ENCODE results near the gene CMSS1. TPM values are rescaled to one million over a fixed set of nuclear protein-coding genes. Genes with fewer than 3 reads are reported as not detected.

The CMSS1 gene
- total and polyA plus RNA-seq, 2 donors (not counting 1 experiment from before 2014, with no cell fraction given), result 7.3 to 22.8 TPM

DNA sequence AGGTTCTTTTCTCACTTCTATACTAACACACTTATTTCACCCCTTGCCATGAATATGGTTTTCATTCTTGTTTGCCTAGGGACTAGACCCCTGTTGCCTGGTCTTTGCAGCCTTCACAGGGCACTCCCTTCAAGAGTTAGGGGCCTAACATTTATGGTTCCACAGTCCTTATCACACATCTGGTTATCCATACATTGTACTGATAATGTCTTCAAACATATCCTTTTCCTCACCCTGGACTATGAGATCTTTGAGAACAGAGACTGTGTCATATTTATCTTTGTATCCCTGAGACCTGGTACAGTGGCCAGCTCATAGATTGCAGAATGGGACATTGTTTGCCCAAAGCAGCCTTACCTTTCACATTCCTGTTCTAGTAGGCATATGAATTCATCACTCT is 106.2 kb downstream of the CMSS1 start:
- H3K4me1 ChIP-seq (ENCODE audit: control insufficient read depth in 2 of 2, insufficient read depth in 2 of 2, low read length in 2 of 2), result peaks cover 4 to 7% of the 10 kb centered on the region in 2 donors
- H3K27me3 ChIP-seq (replicated peaks in 1 of 4; ENCODE audit: control extremely low read depth in 1 of 4, control insufficient read depth in 3 of 4, insufficient read depth in 4 of 4, low read length in 3 of 4), result no peaks in the 10 kb centered on the region
- no peak overlapping the region for H3K4me3 ChIP-seq (ENCODE audit: control extremely low read depth in 1 of 5, extremely low read depth in 1 of 5, insufficient read depth in 1 of 5, low read depth in 2 of 5, low read length in 4 of 5)
- H3K9ac ChIP-seq (ENCODE audit: low read length), result no peak overlapping the region
- ATAC-seq (ENCODE audit: low read depth), result no peak
- intact Hi-C loops (cut with micrococcal nuclease), result no loop called here
- H2AFZ ChIP-seq (ENCODE audit: insufficient read depth, low read depth, low read length, poor library complexity, severe bottlenecking), result no peak overlapping the region
- no peaks in the 10 kb centered on the region for H3K27me3 Mint-ChIP-seq
- no peak overlapping the region for H3K27ac Mint-ChIP-seq
- H3K4me3 Mint-ChIP-seq, result no peak overlapping the region
- DNase-seq, result no peak
- H3K4me1 Mint-ChIP-seq, result peaks cover 13% of the 10 kb centered on the region
- no peaks in the 10 kb centered on the region for H3K9me3 Mint-ChIP-seq (ENCODE audit: insufficient read depth)
- no peaks in the 10 kb centered on the region for H3K9me3 ChIP-seq (ENCODE audit: control extremely low read depth in 1 of 3, control insufficient read depth in 2 of 3, insufficient read depth in 1 of 3, low read length in 2 of 3)
- POLR2A ChIA-PET, result no interaction called here
- no peaks in the 10 kb centered on the region for H3K36me3 ChIP-seq (replicated peaks in 1 of 2; ENCODE audit: control extremely low read depth in 1 of 2, control insufficient read depth in 1 of 2, extremely low read depth in 1 of 2, insufficient read depth in 2 of 2, low read length in 1 of 2)
- H4K20me1 ChIP-seq (ENCODE audit: control insufficient read depth, insufficient read depth, low read length, poor library complexity, severe bottlenecking), result no peaks in the 10 kb centered on the region
- H3K27ac ChIP-seq (ENCODE audit: low read length in 2 of 2), result no peak overlapping the region
- CTCF ChIA-PET, result interaction anchor here (2.1 kb wide), 1 partner anchor 145 kb away, joined by 4 read pairs; no protein-coding TSS in a partner anchor
- H3K79me2 ChIP-seq (ENCODE audit: control insufficient read depth, insufficient read depth, low read length), result no peaks in the 10 kb centered on the region
- TF ChIP-seq EZH2 (IDR thresholded peaks at IDR 0.05; ENCODE audit: borderline replicate concordance, insufficient read depth, low read depth, low read length, poor library complexity, severe bottlenecking), result no peak
- no peak overlapping the region for H3K4me2 ChIP-seq (replicated peaks; ENCODE audit: low read depth, low read length, poor library complexity, severe bottlenecking)

DNA sequence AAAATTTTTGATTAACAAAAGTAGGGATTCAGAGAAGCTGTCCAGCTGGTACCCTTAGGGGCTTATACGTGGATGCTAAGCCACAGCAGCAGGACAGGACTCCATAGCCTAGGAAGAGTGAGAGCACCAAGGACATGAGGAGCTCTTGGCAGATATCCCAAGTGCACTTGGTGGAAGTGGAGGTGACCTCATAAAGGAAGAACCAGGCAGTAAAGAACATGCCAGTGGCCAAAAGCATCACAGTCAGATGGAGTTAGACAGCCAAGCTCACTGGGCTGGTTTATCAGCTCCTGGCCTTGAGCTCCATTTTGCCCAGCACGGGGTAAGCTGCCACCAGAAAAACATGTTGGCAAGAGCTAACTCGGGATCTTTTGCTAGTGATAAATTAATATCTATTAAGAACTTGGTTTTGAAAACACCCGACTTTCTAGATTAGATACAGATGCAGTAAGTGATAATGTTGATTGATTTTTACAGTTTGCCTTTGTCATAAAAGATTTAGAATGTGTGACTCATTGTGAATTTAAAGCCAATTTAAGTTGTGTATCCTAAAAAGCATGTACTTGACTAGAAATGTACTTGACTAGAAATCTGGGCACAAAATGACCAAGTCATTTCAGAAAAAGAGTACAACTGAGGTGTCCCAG is 108.0 kb downstream of the CMSS1 start:
- intact Hi-C loops (cut with micrococcal nuclease), result no loop called here
- Histone ChIP-seq H3K9me3 (ENCODE audit: control extremely low read depth in 1 of 3, control insufficient read depth in 2 of 3, insufficient read depth in 1 of 3, low read length in 2 of 3) (no peaks in the 10 kb centered on the region), H3K4me3 (ENCODE audit: control extremely low read depth in 1 of 5, extremely low read depth in 1 of 5, insufficient read depth in 1 of 5, low read depth in 2 of 5, low read length in 4 of 5) (no peak overlapping the region), H3K79me2 (ENCODE audit: control insufficient read depth, insufficient read depth, low read length) (no peaks in the 10 kb centered on the region), H4K20me1 (ENCODE audit: control insufficient read depth, insufficient read depth, low read length, poor library complexity, severe bottlenecking) (no peaks in the 10 kb centered on the region), H3K4me1 (ENCODE audit: control insufficient read depth in 2 of 2, insufficient read depth in 2 of 2, low read length in 2 of 2) (peaks cover 4 to 6% of the 10 kb centered on the region in 2 donors), H3K36me3 (replicated peaks in 1 of 2; ENCODE audit: control extremely low read depth in 1 of 2, control insufficient read depth in 1 of 2, extremely low read depth in 1 of 2, insufficient read depth in 2 of 2, low read length in 1 of 2) (no peaks in the 10 kb centered on the region), H3K27ac (ENCODE audit: low read length in 2 of 2) (no peak overlapping the region), H3K27me3 (replicated peaks in 1 of 4; ENCODE audit: control extremely low read depth in 1 of 4, control insufficient read depth in 3 of 4, insufficient read depth in 4 of 4, low read length in 3 of 4) (no peaks in the 10 kb centered on the region), H3K4me2 (replicated peaks; ENCODE audit: low read depth, low read length, poor library complexity, severe bottlenecking) (no peak overlapping the region), H2AFZ (ENCODE audit: insufficient read depth, low read depth, low read length, poor library complexity, severe bottlenecking) (no peak overlapping the region), H3K9ac (ENCODE audit: low read length) (no peak overlapping the region)
- no peak for TF ChIP-seq EZH2 (IDR thresholded peaks at IDR 0.05; ENCODE audit: borderline replicate concordance, insufficient read depth, low read depth, low read length, poor library complexity, severe bottlenecking)
- TF ChIP-seq, protein P1, sequence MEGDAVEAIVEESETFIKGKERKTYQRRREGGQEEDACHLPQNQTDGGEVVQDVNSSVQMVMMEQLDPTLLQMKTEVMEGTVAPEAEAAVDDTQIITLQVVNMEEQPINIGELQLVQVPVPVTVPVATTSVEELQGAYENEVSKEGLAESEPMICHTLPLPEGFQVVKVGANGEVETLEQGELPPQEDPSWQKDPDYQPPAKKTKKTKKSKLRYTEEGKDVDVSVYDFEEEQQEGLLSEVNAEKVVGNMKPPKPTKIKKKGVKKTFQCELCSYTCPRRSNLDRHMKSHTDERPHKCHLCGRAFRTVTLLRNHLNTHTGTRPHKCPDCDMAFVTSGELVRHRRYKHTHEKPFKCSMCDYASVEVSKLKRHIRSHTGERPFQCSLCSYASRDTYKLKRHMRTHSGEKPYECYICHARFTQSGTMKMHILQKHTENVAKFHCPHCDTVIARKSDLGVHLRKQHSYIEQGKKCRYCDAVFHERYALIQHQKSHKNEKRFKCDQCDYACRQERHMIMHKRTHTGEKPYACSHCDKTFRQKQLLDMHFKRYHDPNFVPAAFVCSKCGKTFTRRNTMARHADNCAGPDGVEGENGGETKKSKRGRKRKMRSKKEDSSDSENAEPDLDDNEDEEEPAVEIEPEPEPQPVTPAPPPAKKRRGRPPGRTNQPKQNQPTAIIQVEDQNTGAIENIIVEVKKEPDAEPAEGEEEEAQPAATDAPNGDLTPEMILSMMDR (IDR thresholded peaks at IDR 0.05), result no peak
- peaks cover 6% of the 10 kb centered on the region for H3K4me1 Mint-ChIP-seq
- no peak for DNase-seq
- CTCF ChIA-PET, result no interaction called here
- POLR2A ChIA-PET, result interaction anchor here (0.7 kb wide), 1 partner anchor 13 kb away, joined by 3 read pairs; no protein-coding TSS in a partner anchor
- H3K9me3 Mint-ChIP-seq (ENCODE audit: insufficient read depth), result no peaks in the 10 kb centered on the region
- H3K4me3 Mint-ChIP-seq, result no peak overlapping the region
- no peak overlapping the region for H3K27ac Mint-ChIP-seq
- 88% methylated on average over 3 of the region's 4 CpGs for WGBS (ENCODE audit: insufficient coverage)
- no peaks in the 10 kb centered on the region for H3K27me3 Mint-ChIP-seq
- ATAC-seq (ENCODE audit: low read depth), result no peak

Measured in B cell (primary cell).